Panc1 (cell line): ENCODE measurements around the gene ABLIM2. TPM values are rescaled to one million over a fixed set of nuclear protein-coding genes. Genes with fewer than 3 reads are reported as not detected.

Experiments
- ATAC-seq: fragments of 200-7000 bp; cut with Tn5 transposase; 2 replicates; pipeline ENCODE4 v1.9.1; 2020; ENCODE audit warnings: mild to moderate bottlenecking, moderate library complexity
- BruUV-seq: library from RNA; stranded (reverse); fragments of 400-500 nt; replicated peaks from 2 replicates; lab custom pipeline; 2021; lab: Mats Ljungman, UMichigan
- CTCF ChIA-PET: fragments of 300-600 bp; sonication (Branson Sonifier 250); formaldehyde crosslinking; loops from one replicate; lab custom pipeline; 2022; ENCODE audit warnings: antibody characterized with exemption; lab: Charles Lee
- POLR2A ChIA-PET: fragments of 300-600 bp; sonication (Branson Sonifier 250); formaldehyde crosslinking; loops from one replicate; lab custom pipeline; 2022; ENCODE audit warnings: antibody characterized with exemption; lab: Charles Lee
- DNase-seq: peaks from one replicate; pipeline ENCODE4 v3.0.0-alpha.2; 2010; ENCODE audit warnings: low read depth, low spot score
- H3K27ac ChIP-seq: 2 replicates; pipeline ENCODE4 v1.5.1; 2011; ENCODE audit warnings: mild to moderate bottlenecking, low read length, inconsistent platforms
- H3K27me3 ChIP-seq: fragments of 200-500 bp; sonication (Bioruptor generic); 2 replicates; pipeline ENCODE4 v1.6.0; 2014; ENCODE audit warnings: low read length, inconsistent platforms; ENCODE audit not compliant: control insufficient read depth, insufficient read depth
- H3K36me3 ChIP-seq: fragments of 200-500 bp; sonication (Bioruptor generic); 2 replicates; pipeline ENCODE4 v1.5.1; 2014; ENCODE audit warnings: inconsistent platforms, mild to moderate bottlenecking, low read length, moderate library complexity; ENCODE audit not compliant: control insufficient read depth, insufficient read depth
- H3K4me1 ChIP-seq: 2 replicates; pipeline ENCODE4 v1.5.1; 2011; ENCODE audit warnings: inconsistent platforms, mild to moderate bottlenecking, low read length, moderate library complexity; ENCODE audit not compliant: control insufficient read depth, insufficient read depth
- H3K4me3 ChIP-seq, 2 experiments: 2 replicates each; pipeline ENCODE4 v1.5.1; 2011 to 2012; ENCODE audit warnings: low read depth in 2 of 2, low read length in 2 of 2, mild to moderate bottlenecking in 2 of 2, inconsistent platforms in 1 of 2, moderate library complexity in 1 of 2
- H3K9me3 ChIP-seq: fragments of 200-500 bp; sonication (Bioruptor generic); 2 replicates; pipeline ENCODE4 v1.5.1; 2014; ENCODE audit warnings: low read depth, mild to moderate bottlenecking, inconsistent platforms, low read length, moderate library complexity; ENCODE audit not compliant: control insufficient read depth, insufficient read depth
- CTCF ChIP-seq: fragments of 450-650 bp; IDR thresholded peaks from 2 replicates; pipeline ENCODE4 v1.5.1; 2017; ENCODE audit warnings: mild to moderate bottlenecking
- POLR2AphosphoS5 ChIP-seq: IDR thresholded peaks from 2 replicates; pipeline ENCODE4 v1.6.1; 2012; ENCODE audit warnings: mild to moderate bottlenecking, low read depth, low read length, moderate library complexity
- REST ChIP-seq, 2 experiments: IDR thresholded peaks; 2 replicates each; pipeline ENCODE4 v1.6.1; 2011 to 2012; ENCODE audit warnings: low read depth in 2 of 2, control low read depth in 1 of 2, low read length in 1 of 2, mild to moderate bottlenecking in 1 of 2, moderate library complexity in 1 of 2; ENCODE audit not compliant: insufficient read depth in 1 of 2
- SIN3A ChIP-seq: IDR thresholded peaks from 2 replicates; pipeline ENCODE4 v1.6.1; 2012; ENCODE audit warnings: low read depth, mild to moderate bottlenecking, low read length, moderate library complexity, borderline replicate concordance; ENCODE audit not compliant: insufficient read depth
- TCF7L2 ChIP-seq: IDR thresholded peaks from 2 replicates; pipeline ENCODE4 v1.6.1; 2011; ENCODE audit warnings: mild to moderate bottlenecking, low read depth, low read length, inconsistent platforms
- in situ Hi-C: cut with HindIII; loops from 2 replicates; pipeline ENCODE4 v1.10.0; 2016; ENCODE audit warnings: low sequenced_read_pairs, low pct_unique_long_range_greater_than_20kb
- intact Hi-C: fragments of 100-400 bp; cut with micrococcal nuclease; formaldehyde crosslinking; loops from one replicate; pipeline ENCODE4 v1.10.0; 2022; ENCODE audit not compliant: unreplicated experiment
- total RNA-seq: library from RNA; stranded (reverse); gene quantifications from one replicate; pipeline ENCODE4 v1.2.1, GENCODE V29; 2021; ENCODE audit not compliant: unreplicated experiment

ABLIM2 gene
- total RNA-seq, 1 experiment from 2014 or later: 0.64 TPM

DNA sequence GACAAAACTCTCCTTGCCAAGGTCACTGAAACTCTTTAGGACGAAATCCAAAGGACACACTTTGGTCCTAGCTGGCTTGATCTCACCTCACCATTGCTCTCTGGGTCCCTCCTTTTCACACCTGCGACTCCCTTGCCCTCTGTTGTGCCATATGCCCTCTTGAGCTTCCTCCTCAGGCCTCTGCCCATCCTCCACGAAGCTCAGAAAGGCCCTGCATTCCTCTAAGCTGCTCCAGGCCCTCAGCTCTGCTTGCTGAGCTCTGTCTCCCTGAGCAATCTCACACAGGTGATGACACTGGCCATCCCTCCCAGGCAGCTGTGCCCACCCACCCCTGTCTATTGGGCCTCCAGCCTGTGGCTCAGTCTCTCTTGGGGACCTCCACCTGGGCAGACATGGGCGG is 208.9 kb downstream of the ABLIM2 start:
- peaks cover 9% of the 10 kb centered on the region for H3K4me1 ChIP-seq
- intact Hi-C loops: no loop called here
- in situ Hi-C loops: no loop called here
- no TSS peak for BruUV-seq
- no peak for DNase-seq
- peak overlapping the region; percentile 75 for H3K27ac ChIP-seq
- no peaks in the 10 kb centered on the region for H3K27me3 ChIP-seq
- ChIA-PET CTCF (no interaction called here), POLR2A (no interaction called here)
- no peak overlapping the region for H3K4me3 ChIP-seq
- no peaks in the 10 kb centered on the region; the same call in 1 of the 2 replicates for H3K9me3 ChIP-seq
- H3K36me3 ChIP-seq: no peaks in the 10 kb centered on the region
- TF ChIP-seq CTCF: no peak
- TF ChIP-seq REST (IDR thresholded peaks at IDR 0.05; ENCODE audit: insufficient read depth in 1 of 2, low read depth in 2 of 2, low read length in 1 of 2): no peak
- TF ChIP-seq SIN3A: no peak
- ATAC-seq: no peak

DNA sequence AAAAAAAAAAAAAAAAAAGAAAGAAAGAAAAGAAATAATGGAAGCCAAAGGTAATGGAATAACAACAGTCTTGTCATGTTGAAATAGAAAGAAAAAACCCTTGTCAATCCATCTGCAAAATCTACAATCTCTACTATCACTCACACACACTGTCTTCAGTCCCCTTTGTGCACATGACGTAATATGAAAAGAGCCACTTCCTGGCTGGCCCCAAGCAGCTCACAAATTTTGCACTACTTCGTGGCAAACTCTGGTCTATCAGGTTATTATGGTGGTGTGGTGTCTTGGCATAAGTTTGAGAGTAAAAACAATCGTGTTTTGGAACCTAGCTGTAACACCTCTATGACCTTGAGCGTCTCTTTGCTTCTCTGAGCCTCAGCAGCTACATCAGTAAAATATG is 210.7 kb downstream of the ABLIM2 start:
- ChIA-PET POLR2A (no interaction called here), CTCF (no interaction called here)
- Histone ChIP-seq H3K9me3 (no peaks in the 10 kb centered on the region; the same call in 1 of the 2 replicates), H3K27me3 (no peaks in the 10 kb centered on the region), H3K27ac (peak overlapping the region; percentile 48; the same call in 1 of the 2 replicates), H3K4me1 (peaks cover 15% of the 10 kb centered on the region), H3K36me3 (no peaks in the 10 kb centered on the region), H3K4me3 (no peak overlapping the region)
- in situ Hi-C loops (no loop called here), intact Hi-C loops (no loop called here)
- no peak for TF ChIP-seq SIN3A
- TF ChIP-seq TCF7L2: no peak
- no peak for TF ChIP-seq POLR2AphosphoS5
- TF ChIP-seq CTCF: no peak
- no peak for TF ChIP-seq REST (IDR thresholded peaks at IDR 0.05; ENCODE audit: insufficient read depth in 1 of 2, low read depth in 2 of 2, low read length in 1 of 2)
- no TSS peak for BruUV-seq
- ATAC-seq (no peak), DNase-seq (no peak)
